ENCODE results near the gene ZNF611.

- no peak for TF ChIP-seq CTCF (IDR thresholded peaks at IDR 0.05; ENCODE audit: insufficient read depth, low read length, poor library complexity, severe bottlenecking)
- no peak for TF ChIP-seq EZH2phosphoT487 (conservative IDR thresholded peaks at IDR 0.05; ENCODE audit: low read length)
Measured at GRCh38 chr19:52679598-52679997, 55.2 kb downstream of the ZNF611 start.
